Memory B cell (primary cell): Measurements from ENCODE around the gene UMODL1.

Experiments
- ATAC-seq: fragments of 150-1000 bp; cut with Tn5 transposase; 2 replicates; pipeline ENCODE4 v1.10.0; 2021; ENCODE audit warnings: low read depth, mild to moderate bottlenecking, moderate library complexity
- DNase-seq, 2 donors: peaks; one replicate each; pipeline ENCODE4 v3.0.0; 2022; ENCODE audit warnings: low spot score in 2 of 2
- H3K27ac Mint-ChIP-seq: one replicate; pipeline ENCODE4 v1.8.0; 2022; ENCODE audit warnings: mild to moderate bottlenecking, moderate library complexity, mixed read lengths
- H3K27me3 Mint-ChIP-seq: one replicate; pipeline ENCODE4 v1.8.0; 2022; ENCODE audit warnings: mixed read lengths
- H3K36me3 Mint-ChIP-seq: one replicate; pipeline ENCODE4 v1.8.0; 2022; ENCODE audit warnings: mild to moderate bottlenecking, mixed read lengths
- H3K4me1 Mint-ChIP-seq: one replicate; pipeline ENCODE4 v1.8.0; 2022; ENCODE audit warnings: mixed read lengths
- H3K4me3 Mint-ChIP-seq: one replicate; pipeline ENCODE4 v1.8.0; 2022; ENCODE audit warnings: mild to moderate bottlenecking, moderate library complexity, mixed read lengths
- H3K9me3 Mint-ChIP-seq: one replicate; pipeline ENCODE4 v1.8.0; 2022; ENCODE audit warnings: mixed read lengths

UMODL1 gene

DNA sequence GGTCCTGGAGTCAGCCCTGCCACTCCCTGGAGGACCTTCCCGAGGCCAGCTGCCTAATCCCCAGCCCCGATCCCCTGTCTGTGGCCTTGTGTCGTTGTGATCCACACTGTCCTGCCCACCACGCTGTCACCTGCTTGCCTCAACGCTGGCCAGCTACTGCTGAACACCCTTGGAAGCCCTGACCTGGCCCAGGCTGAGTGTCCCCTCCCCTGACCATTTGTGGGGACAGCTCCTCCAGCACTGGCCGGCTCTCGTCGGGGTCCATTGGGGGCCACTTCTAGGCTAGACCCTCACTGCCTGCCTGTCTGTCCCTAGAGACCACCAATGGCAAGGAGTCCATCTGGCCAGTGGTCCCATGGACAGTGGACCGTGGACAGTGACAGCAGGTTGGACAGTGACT is 12.0 kb upstream of the UMODL1 start:
- no peak overlapping the region for H3K4me3 Mint-ChIP-seq
- no peak for DNase-seq
- no peaks in the 10 kb centered on the region for H3K27me3 Mint-ChIP-seq
- peaks cover 56% of the 10 kb centered on the region for H3K4me1 Mint-ChIP-seq
- H3K36me3 Mint-ChIP-seq, result no peaks in the 10 kb centered on the region
- no peak for ATAC-seq
- no peaks in the 10 kb centered on the region for H3K9me3 Mint-ChIP-seq
- no peak overlapping the region for H3K27ac Mint-ChIP-seq

DNA sequence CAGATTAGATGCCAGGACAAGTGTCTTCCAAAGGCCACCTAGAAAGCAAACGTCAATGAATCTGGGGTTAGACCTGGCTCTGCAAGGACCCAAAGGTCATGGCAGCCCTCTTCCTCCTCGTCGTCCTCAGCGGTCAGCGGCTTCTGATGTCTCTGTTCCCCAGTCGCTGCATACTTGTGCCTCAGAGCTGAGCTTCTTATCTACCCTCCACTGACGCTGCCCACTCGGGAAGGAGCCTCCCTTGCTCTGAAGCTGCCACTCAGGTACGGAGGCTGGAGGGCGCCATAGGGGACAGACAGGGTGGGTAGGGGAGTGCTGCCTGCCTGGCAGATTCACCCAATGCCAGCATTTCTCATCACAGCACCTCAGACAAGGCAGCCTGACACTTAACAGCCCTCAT is 11.4 kb upstream of the UMODL1 start:
- H3K9me3 Mint-ChIP-seq, result no peaks in the 10 kb centered on the region

DNA sequence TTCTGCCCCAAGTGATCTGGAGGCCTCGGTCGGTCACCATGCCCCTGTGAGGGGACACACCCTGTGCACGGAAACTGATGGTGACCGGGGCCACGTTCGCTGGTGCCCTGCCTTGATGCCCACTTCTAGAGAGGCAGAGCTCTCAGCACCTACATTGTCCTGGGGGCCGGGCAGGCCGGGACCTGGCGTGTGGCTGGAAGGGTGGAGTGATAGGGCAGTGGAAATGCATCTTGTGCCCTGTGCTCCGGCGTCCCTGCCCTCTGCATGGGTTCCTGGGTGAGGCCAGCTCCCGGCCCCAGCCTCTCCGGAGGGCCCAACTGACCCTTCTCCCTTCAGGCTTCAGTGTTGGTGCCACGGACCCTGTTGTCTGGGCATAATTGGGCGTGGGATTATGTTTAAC is 11.0 kb upstream of the UMODL1 start:
- Mint-ChIP-seq H3K4me1 (peaks cover 62% of the 10 kb centered on the region), H3K27me3 (no peaks in the 10 kb centered on the region), H3K27ac (no peak overlapping the region), H3K4me3 (no peak overlapping the region), H3K9me3 (no peaks in the 10 kb centered on the region), H3K36me3 (no peaks in the 10 kb centered on the region)
- ATAC-seq, result no peak
- DNase-seq, result no peak

More for the DNA sequence above, 11.4 kb upstream of the UMODL1 start:
- no peaks in the 10 kb centered on the region for H3K27me3 Mint-ChIP-seq
- H3K27ac Mint-ChIP-seq, result no peak overlapping the region
- peaks cover 59% of the 10 kb centered on the region for H3K4me1 Mint-ChIP-seq
- ATAC-seq, result no peak
- no peak for DNase-seq
- H3K4me3 Mint-ChIP-seq, result no peak overlapping the region
- H3K36me3 Mint-ChIP-seq, result no peaks in the 10 kb centered on the region

DNA sequence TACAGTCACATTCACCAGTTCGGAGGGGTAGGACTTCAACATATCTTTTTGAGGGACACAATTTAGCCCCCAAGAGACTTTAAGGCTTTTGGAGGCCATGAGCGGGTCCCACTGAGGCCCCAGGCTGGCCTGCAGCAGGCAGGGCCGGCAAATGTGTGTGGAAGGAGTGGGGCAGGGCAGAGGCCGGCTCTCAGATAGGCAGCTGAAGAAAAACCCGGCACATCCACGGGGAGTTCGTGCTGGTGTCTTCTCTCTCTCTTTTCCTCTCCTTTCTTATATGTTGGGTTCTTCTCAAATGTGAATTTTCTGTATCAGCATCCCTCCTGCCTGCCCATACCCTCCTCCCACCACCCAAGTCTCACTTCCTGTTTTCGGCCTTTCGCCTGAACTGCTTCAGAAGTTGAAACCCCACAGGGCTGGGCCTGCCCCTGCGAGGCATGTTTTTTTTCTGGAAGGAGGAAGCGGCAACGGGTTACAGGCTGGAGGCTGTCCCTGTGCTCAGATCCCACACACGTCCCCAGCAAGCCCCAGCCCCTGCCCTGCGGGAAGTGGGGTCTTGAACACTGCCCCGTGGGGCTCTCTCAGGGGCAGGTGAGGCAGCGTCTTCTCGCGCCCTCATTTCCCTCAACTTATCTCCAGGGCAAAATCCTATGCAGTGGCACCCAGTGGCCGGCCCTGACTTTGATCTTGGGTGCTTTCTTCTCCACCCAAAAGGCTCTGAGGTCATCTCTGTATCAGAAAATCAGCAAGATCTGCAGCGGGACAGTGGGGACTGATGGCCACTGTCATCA is 9.7 kb upstream of the UMODL1 start:
- Mint-ChIP-seq H3K36me3 (no peaks in the 10 kb centered on the region), H3K27me3 (no peaks in the 10 kb centered on the region), H3K4me1 (peaks cover 67% of the 10 kb centered on the region), H3K4me3 (peak overlapping the region; percentile 93), H3K27ac (peak overlapping the region; percentile 95), H3K9me3 (no peaks in the 10 kb centered on the region)
- DNase-seq, result peak; percentile 53 to 59
- peak; percentile 21 for ATAC-seq

DNA sequence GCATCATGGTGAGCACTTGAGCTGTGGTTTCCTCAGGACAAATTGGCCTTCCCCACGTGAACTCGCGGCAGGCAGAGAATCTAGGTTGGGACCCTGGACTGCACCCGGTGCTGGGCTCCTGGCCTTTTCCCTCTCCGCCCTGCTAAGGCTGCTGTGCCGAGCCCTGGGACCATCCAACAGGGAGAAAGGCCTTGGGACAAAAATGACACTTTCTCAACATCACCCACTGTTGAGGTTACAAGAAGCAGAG is 9.2 kb upstream of the UMODL1 start:
- H3K27ac Mint-ChIP-seq, result peak overlapping the region; percentile 95
- H3K9me3 Mint-ChIP-seq, result no peaks in the 10 kb centered on the region
- DNase-seq (peak in 1 of 2 donors; percentile 25), ATAC-seq (no peak)
- H3K27me3 Mint-ChIP-seq, result no peaks in the 10 kb centered on the region
- H3K36me3 Mint-ChIP-seq, result no peaks in the 10 kb centered on the region
- H3K4me1 Mint-ChIP-seq, result peaks cover 70% of the 10 kb centered on the region
- peak overlapping the region; percentile 93 for H3K4me3 Mint-ChIP-seq

DNA sequence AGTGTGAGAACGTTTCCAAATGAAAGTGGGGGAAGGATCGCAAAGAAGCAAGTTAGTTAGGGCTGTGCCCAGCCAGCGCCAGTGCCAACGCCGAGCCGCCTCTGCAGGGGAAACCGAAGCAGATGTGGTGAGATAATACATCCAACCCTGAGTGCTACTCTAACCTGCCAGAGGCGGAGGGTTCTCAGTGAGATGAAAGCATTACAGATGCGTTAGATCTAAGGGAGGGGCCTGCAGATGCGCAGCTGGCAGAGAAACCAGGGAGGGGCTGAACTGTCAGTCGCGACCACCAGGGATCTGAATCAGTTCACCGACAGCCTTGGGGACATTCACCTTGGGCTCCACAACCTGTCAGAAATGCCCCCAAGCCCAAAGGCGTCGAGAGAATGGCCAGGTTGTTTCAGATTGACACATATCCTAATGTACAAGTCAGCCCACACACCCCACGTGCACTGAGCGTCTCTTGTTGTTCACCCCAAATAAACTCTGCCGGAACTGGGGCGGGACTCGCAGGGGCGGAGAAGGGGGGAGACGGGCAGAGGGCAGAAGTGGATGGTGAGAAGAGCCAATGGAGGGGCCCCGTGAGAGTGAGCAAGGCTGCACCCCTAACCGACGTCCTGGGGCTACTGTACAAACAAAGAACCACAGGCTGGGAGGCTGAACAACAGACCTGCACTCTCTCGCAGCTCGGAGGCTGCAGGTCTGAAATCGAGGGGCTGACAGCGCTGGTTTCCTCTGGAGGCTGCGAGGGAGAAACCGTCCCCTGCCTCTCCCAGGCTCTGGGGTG is 8.7 kb upstream of the UMODL1 start:
- Mint-ChIP-seq H3K27me3 (no peaks in the 10 kb centered on the region), H3K36me3 (no peaks in the 10 kb centered on the region), H3K27ac (peak overlapping the region; percentile 95), H3K4me1 (peaks cover 67% of the 10 kb centered on the region), H3K9me3 (no peaks in the 10 kb centered on the region), H3K4me3 (peak overlapping the region; percentile 93)
- ATAC-seq (peak; percentile 77), DNase-seq (peak; percentile 78 to 90)

DNA sequence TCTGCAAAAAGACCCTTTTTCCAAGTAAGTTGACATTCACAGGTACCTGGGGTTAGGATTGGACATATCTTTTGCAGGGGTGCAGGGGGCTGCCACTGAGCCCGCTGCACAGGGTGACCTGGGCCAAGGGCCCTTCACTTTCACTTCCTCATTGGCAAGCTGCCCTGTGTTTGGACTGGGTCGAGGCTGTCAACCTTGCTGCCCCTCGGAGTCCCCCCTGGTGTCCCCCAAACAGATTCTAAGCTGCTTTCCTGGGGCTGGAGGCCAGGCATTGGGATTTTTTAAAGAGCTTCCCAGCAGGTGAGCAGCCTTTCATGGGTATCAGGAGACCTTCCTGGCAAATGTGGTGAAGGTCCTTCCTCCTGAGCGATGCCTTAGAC is 7.9 kb upstream of the UMODL1 start:
- Mint-ChIP-seq H3K4me3 (peak overlapping the region; percentile 93), H3K4me1 (peaks cover 59% of the 10 kb centered on the region), H3K27ac (peak overlapping the region; percentile 95), H3K27me3 (no peaks in the 10 kb centered on the region), H3K9me3 (no peaks in the 10 kb centered on the region), H3K36me3 (no peaks in the 10 kb centered on the region)
- ATAC-seq (no peak), DNase-seq (peak; percentile 14 to 49)

DNA sequence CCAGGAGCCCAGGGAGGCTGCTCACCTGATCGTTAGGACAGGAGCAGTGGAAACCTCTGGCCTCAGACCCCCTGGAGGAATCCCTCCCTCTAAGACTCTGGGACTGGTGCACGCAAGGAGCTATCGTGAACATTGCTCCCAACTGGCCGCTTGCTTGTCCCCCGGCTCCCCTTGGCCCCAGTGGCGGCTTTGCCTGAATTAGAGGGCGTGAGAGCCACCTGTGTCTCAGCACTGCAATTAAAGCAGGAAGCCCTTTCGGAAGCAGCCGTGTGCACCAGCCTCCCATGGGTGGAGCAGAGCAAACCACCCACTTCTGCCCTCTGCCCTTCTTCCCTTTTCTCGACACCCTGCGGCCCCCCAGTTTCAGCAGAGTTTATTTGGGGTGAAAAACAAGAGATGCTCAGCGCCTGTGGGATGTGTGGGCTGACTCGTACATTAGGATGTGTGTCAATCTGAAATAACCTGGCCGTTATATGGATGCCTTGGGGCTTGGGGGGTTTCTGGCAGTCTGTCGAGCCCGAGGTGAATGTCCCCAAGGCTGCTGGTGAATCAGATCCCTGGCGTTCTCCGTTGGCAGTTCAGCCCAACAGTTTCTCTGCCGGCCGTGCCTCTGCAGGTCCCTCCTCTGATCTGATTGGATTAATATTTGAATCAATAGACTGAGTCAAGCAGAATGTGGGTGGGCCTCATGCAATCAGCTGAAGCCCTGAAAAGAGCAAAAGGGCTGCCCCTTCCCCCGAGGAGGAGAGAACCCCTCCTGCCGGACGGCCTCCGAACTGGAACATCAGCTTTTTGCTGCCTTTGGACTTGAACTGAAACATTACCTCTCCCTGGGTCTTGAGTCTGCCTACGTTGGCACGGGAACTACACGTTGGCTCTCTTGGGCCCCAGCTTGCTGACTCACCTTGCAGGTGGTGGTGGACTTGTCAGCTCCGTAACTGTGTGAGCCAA is 7.3 kb upstream of the UMODL1 start:
- Mint-ChIP-seq H3K27ac (peak overlapping the region; percentile 95), H3K4me3 (peak overlapping the region; percentile 93), H3K36me3 (no peaks in the 10 kb centered on the region), H3K9me3 (no peaks in the 10 kb centered on the region), H3K4me1 (peaks cover 58% of the 10 kb centered on the region), H3K27me3 (no peaks in the 10 kb centered on the region)
- DNase-seq, result peak; percentile 66 to 68
- peak; percentile 59 for ATAC-seq

DNA sequence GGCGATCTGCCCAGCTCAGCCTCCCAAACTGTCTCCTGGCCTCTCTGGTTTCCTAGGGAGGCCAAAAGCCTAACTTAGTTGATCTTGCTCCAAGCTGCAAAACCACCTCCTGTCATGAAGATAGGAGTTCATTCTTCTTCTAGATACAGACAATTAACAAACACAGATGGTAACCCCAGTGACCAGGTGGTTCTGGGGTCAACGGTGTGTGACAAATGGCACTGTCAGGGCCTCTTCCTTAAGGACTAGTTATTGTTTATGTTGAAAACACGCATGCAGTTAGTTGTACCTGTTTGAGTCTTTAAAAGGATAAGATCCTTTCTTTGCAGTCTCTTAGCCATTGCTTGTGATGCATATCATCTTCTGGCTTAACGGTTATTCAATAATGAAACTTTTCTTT is 4.6 kb upstream of the UMODL1 start:
- peak overlapping the region; percentile 56 for H3K4me3 Mint-ChIP-seq

DNA sequence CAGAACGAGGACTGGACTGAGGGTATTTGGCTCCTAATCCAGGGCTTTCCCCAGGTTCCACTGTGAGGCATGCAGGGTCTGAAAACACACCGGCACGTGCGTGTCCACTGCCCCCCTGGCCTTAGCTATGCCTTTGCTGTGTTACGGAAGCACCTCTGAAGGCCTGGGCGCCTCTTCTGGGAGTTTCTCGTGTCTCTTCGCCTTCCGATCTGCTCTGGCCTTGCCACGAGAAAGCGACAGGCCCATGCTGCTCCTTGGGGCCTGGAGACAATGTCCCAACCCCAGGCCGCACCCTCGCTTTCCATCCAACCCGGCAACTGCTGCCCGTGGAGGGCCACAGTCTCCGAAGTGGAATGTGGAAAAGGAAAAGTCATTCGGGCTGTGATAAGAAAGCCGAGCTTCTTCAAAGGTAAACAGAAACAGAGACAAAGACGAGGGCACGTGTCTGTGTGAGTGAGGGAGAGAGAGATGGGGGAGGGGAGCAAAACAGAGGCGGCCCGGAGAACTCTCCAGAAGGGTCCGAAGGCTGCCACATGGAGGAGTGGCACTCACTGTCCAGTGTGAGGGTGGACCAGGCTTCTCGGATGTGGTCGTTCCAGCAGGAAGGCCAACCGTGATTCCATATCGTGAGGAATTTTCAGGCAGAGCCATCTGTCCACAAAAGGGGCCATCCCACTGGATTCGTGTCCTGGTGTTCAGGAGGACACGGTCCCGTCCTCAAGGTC is 3.4 kb upstream of the UMODL1 start:
- no peak for DNase-seq
- Mint-ChIP-seq H3K36me3 (no peaks in the 10 kb centered on the region), H3K4me1 (peaks cover 32% of the 10 kb centered on the region), H3K27me3 (no peaks in the 10 kb centered on the region), H3K27ac (no peak overlapping the region), H3K9me3 (no peaks in the 10 kb centered on the region), H3K4me3 (no peak overlapping the region)
- ATAC-seq, result no peak

More for the DNA sequence above, 4.6 kb upstream of the UMODL1 start:
- H3K36me3 Mint-ChIP-seq, result no peaks in the 10 kb centered on the region
- DNase-seq (no peak), ATAC-seq (no peak)
- peaks cover 43% of the 10 kb centered on the region for H3K4me1 Mint-ChIP-seq
- H3K27me3 Mint-ChIP-seq, result no peaks in the 10 kb centered on the region
- H3K9me3 Mint-ChIP-seq, result no peaks in the 10 kb centered on the region
- peak overlapping the region; percentile 83 for H3K27ac Mint-ChIP-seq

DNA sequence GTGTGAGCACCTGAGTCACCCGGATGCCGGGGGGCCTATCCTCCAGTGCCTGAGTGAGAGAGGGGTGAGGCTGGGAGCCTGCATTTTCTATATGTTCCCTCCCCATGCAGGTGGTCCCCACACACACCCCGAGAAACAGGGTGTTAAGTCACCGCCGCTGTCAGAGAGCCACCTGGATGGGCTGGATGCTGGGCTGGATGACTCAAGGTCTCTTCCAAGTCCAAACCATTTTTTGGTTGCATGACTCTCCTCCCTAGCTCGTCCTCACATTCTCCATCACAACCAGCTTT is 2.9 kb upstream of the UMODL1 start:
- DNase-seq, result no peak
- Mint-ChIP-seq H3K27ac (no peak overlapping the region), H3K9me3 (no peaks in the 10 kb centered on the region), H3K27me3 (no peaks in the 10 kb centered on the region), H3K36me3 (no peaks in the 10 kb centered on the region), H3K4me3 (no peak overlapping the region), H3K4me1 (peaks cover 29% of the 10 kb centered on the region)
- ATAC-seq, result no peak

DNA sequence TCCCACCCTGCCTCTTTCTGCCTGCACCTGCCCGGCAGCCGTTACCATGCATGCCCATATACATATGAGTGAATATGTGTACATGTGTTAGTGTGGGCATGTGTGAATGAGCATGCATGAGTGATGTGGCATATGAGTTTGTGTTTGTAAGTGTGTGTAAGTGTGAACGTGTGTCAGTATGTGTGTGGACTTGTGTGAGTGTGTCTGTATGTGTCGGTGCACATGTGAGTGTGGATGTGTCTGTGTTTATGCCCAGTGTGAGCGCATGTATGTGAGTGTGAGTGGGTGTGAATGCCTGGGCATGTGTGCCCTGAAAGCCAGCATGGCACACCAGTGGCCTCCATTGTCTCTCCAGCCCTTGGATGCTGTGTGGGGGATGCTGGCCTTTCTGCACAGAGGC is 2.5 kb upstream of the UMODL1 start:
- Mint-ChIP-seq H3K9me3 (no peaks in the 10 kb centered on the region), H3K27ac (no peak overlapping the region), H3K4me3 (no peak overlapping the region), H3K4me1 (peaks cover 28% of the 10 kb centered on the region), H3K36me3 (no peaks in the 10 kb centered on the region), H3K27me3 (no peaks in the 10 kb centered on the region)
- DNase-seq, result no peak
- no peak for ATAC-seq

DNA sequence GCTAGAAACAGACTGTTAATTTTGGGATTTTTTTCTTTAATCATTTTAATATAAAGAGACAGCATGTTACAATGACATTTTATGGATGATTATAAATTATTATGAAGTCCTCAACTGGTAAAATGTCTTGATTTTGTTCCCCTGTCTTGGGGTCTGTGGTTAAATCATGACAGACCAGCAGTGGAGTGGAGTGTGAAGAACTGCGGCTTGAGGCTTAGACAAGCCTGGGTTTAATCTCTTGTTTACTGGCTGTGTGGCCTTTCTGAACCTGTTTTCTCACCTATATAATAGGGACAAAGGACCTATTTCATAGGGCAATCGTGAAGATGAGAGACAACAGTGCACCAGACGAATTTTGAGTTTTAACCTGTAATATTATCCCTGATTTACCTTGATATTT is 1.8 kb upstream of the UMODL1 start:
- peaks cover 25% of the 10 kb centered on the region for H3K4me1 Mint-ChIP-seq
- no peaks in the 10 kb centered on the region for H3K27me3 Mint-ChIP-seq
- ATAC-seq (no peak), DNase-seq (no peak)
- H3K9me3 Mint-ChIP-seq, result no peaks in the 10 kb centered on the region
- H3K27ac Mint-ChIP-seq, result no peak overlapping the region
- H3K4me3 Mint-ChIP-seq, result no peak overlapping the region
- no peaks in the 10 kb centered on the region for H3K36me3 Mint-ChIP-seq

DNA sequence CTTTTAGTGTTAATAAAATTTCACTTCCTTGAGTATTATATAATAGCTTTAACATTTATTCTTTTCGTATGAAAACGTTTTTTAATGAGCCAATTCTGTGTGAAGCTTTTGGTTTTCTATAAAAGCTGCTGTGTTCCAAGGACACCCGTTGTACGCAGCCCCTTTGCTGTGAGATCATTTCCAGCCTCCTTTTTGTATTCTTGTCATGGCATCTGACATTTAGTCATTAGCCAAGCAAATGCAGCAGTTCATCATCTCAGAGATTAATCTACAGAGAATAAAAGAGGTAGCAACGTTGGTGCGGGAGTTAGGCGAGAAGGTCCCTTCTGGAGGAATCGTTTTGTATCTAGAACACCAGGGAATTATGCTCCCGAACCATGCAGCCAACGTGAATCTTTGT is 1.3 kb upstream of the UMODL1 start:
- no peaks in the 10 kb centered on the region for H3K27me3 Mint-ChIP-seq
- no peaks in the 10 kb centered on the region for H3K9me3 Mint-ChIP-seq
- no peak for DNase-seq
- H3K36me3 Mint-ChIP-seq, result no peaks in the 10 kb centered on the region
- no peak for ATAC-seq
- H3K4me1 Mint-ChIP-seq, result peaks cover 23% of the 10 kb centered on the region
- no peak overlapping the region for H3K4me3 Mint-ChIP-seq
- no peak overlapping the region for H3K27ac Mint-ChIP-seq
